ENCODE results near the gene OR8B8.

GRCh38 chr11:124463324-124463723 lies 17.8 kb upstream of the OR8B8 start:
- TF ChIP-seq CTCF (IDR thresholded peaks at IDR 0.05): no peak
- no peak for TF ChIP-seq POLR2AphosphoS5 (IDR thresholded peaks at IDR 0.05; ENCODE audit: insufficient read depth in 1 of 2, low read depth in 1 of 2)

Measured in vagina (tissue), 2 donors.